ENCODE measurements around the gene AHDC1.

GRCh38 chr1:27523337-27524020 lies 80.5 kb downstream of the AHDC1 start:
- no peak for TF ChIP-seq TAF7 (tag; IDR thresholded peaks at IDR 0.05)
- no peak for TF ChIP-seq CREB1 (IDR thresholded peaks at IDR 0.05)
- TF ChIP-seq CREB1 (CRISPR knock-in tag; IDR thresholded peaks at IDR 0.05): no peak
- peak; percentile 62 for TF ChIP-seq CC2D1A (IDR thresholded peaks at IDR 0.05)
- no peak for TF ChIP-seq E2F1 (CRISPR knock-in tag; IDR thresholded peaks at IDR 0.05)
- TF ChIP-seq CTCF (IDR thresholded peaks at IDR 0.05 in 2 of 3, conservative IDR thresholded peaks at IDR 0.05 in 1 of 3; ENCODE audit: insufficient read depth in 2 of 3, low read depth in 1 of 3, low read length in 3 of 3): no peak
- TF ChIP-seq HDGF (IDR thresholded peaks at IDR 0.05): peak; percentile 41; the same call in 1 of the 2 replicates
- TF ChIP-seq NFE2 (IDR thresholded peaks at IDR 0.05; ENCODE audit: low read depth): no peak
- no peak for TF ChIP-seq ZNF274 (IDR thresholded peaks at IDR 0.05; ENCODE audit: borderline replicate concordance, low read depth, low read length)
- TF ChIP-seq, protein P1, sequence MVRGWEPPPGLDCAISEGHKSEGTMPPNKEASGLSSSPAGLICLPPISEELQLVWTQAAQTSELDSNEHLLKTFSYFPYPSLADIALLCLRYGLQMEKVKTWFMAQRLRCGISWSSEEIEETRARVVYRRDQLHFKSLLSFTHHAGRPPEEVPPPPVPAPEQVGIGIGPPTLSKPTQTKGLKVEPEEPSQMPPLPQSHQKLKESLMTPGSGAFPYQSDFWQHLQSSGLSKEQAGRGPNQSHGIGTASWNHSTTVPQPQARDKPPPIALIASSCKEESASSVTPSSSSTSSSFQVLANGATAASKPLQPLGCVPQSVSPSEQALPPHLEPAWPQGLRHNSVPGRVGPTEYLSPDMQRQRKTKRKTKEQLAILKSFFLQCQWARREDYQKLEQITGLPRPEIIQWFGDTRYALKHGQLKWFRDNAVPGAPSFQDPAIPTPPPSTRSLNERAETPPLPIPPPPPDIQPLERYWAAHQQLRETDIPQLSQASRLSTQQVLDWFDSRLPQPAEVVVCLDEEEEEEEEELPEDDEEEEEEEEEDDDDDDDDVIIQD (CRISPR knock-in tag; IDR thresholded peaks at IDR 0.05): no peak
- no peak for TF ChIP-seq SRSF9 (IDR thresholded peaks at IDR 0.05; ENCODE audit: borderline replicate concordance, low read depth, low read length)
- TF ChIP-seq EP300 (IDR thresholded peaks at IDR 0.05; ENCODE audit: low read length): no peak
- no peak for TF ChIP-seq SMAD3 (CRISPR knock-in tag; conservative IDR thresholded peaks at IDR 0.05)
- TF ChIP-seq ZNF57 (CRISPR knock-in tag; IDR thresholded peaks at IDR 0.05): 0 out of 2 replicates have a peak, but pooled peaks have one; percentile 51

Measured in K562 (cell line).